Stimulated activated CD4-positive, alpha-beta T cell treated with anti-CD3 and anti-CD28 coated beads, Interleukin-15, amount 100 ng/mL, for 1 hour (primary cell): ENCODE data around the gene HDAC4.

ENCODE experiments used
- DNase-seq, 2 donors: peaks; one replicate each; pipeline ENCODE4 v3.0.0-alpha.2; 2020; ENCODE audit warnings: low read depth in 1 of 2, low spot score in 1 of 2

HDAC4 gene

GRCh38 chr2:239192975-239193374 is 207.8 kb downstream of the HDAC4 start:
- no peak for DNase-seq

DNA sequence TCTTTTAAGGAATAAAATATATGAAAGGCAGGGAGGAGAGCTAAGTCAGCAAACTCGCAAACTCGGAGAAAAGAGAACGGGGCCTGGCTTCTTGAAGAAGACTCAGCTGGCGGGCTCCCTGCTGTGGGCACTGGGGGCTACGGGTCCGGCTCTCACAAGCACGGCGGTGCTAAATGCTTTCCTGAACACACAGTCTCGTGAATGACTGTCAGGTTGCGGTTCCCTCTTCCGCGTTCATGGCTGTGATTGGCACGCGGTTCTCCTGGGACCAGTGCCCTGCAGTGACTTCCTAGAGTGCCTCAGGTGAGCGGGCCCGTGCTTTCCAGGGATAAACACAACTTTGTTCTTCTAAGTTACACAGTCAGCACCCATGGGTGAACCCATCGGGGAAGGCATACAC is 208.4 kb downstream of the HDAC4 start:
- DNase-seq: no peak

- DNase-seq: no peak
These were observed 209.6 kb downstream of the HDAC4 start for GRCh38 chr2:239190921-239191885.

DNA sequence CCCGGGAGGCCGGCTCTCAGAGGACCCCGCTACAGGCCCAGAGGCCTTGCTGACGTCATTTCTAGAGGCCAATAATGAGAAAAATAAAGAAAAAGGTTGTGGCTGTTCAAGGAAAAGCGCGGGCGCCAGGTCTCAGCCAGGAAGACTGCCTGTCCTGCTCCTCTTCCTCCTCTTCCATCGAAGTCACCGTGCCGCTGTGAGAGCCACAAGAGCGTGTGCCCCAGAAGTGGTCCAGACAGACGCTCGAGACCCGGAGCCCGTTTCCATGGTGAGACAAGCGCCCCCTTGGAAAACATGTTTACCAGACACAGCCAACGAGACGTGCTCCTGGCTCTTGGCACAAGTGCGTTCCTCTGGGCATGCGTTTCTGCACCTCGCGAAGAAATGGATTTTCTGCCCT is 210.5 kb downstream of the HDAC4 start:
- DNase-seq: no peak

DNA sequence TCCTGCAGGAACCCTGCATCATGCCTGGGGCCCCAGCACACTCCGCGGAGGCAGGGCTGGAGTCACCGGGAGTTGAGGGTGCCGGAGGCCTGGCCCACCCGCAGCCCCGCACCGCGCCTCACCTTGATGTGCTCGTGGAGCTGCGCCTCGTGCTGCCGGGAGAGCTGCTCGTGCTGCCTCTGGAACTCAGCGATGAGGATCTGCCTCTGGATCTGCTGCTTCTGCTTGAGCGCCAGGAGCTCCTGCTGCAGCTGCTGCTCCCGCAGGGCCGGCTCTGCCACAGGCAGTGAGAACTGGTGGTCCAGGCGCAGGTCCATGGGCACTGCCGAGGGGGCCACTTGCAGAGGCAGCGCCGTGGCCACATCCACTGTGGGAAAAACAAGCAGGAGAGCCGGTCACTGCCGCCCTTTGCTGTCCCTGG is 211.1 kb downstream of the HDAC4 start:
- no peak for DNase-seq

DNA sequence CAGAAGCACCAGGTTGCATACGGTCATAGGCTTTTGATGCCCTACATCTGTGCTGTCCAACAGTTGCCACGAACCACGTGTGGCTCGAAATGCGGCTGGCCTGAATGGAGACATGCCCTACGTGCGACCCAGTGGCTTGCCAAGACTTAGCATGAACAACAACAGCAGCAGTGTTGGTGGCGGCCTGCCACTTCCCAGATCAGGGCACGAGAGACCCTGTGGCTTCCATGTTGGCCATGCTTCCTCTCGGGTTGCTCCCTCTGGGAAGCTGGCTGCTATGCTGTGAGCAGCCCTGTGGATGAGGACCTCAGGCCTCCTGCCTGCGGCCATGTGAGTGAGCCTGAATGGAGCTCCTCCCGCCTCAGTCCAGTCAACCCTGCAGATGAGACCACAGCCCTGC is 212.3 kb downstream of the HDAC4 start:
- DNase-seq: no peak

DNA sequence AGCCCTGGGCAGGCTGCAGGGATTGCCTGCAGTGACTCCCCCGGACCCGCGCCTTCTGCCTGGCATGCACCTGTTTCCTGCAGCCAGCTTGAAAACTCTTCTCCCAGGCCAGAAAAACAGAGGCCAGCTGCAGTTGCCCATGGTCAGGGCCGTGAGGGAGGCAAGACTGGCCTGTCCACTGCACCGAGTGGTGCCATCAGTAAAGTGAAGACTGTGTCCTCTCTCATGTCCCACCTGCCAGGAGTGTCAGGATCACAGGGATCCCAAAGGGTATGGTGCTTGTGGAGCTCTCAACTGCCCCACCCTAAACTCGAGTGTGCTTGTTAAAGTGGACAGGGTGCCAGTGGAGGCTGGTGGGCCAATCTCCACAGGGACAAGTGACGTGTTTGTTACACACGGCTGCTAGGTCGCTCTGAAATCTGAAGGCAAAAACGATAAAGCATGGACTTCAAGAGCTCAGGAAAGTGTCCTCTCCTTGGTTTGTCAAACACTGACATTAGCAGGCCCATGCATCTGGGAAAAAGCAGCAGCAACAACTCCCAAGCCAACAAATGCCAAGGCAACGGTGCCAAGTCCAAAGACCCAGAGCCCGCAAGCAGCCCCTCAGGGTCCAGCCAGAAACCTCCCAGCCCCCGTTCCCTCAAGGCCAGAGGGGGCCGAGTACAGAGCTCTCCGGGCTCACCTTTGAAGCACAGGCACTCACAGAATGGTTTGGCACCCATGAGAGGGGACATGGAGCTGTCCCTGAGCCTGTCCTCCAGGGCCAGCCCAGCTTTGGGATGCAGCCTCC is 213.2 kb downstream of the HDAC4 start:
- no peak for DNase-seq

- DNase-seq: no peak
These were observed 214.1 kb downstream of the HDAC4 start for GRCh38 chr2:239186516-239187357.

GRCh38 chr2:239184968-239185903 is 215.6 kb downstream of the HDAC4 start:
- DNase-seq: no peak

- no peak for DNase-seq
These were observed 216.6 kb downstream of the HDAC4 start for GRCh38 chr2:239184179-239184578.

DNA sequence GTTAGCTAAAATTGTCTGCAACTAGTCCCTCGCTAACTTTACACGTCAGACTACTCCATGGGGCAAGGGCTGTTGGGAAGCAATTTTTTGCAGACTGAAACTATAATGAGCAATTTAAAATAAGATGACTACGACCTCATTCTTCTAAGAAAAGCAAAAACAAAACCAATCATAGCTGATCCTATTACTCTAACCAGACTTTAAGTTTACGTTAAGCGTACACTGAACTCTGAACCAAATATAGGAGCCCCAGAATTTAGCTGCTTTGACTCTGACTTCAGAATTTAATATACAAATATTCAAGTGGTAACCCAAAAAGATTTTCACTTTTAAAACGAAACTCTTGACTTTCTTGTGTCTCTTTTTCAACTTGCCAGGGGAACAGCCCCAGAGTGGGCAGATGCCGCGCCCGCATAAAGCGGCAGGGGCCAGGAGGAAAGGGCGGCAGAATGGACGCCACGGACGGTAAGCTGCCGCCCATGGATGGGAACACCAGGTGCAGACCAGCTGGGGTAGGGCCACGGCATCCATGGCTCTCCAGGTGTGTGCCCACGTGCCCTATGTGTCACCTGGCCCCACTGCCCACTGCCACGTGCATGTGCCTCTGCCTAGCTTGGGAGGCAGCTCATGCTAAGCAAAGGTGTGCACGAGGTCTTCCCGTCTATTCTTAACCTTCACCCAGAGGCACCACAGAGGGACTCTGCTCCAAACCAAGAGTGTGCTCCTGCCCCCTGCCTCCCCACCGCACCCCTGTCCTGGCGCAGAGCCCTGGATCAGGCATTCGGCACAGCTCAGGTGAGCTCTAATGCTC is 217.6 kb downstream of the HDAC4 start:
- DNase-seq: no peak

DNA sequence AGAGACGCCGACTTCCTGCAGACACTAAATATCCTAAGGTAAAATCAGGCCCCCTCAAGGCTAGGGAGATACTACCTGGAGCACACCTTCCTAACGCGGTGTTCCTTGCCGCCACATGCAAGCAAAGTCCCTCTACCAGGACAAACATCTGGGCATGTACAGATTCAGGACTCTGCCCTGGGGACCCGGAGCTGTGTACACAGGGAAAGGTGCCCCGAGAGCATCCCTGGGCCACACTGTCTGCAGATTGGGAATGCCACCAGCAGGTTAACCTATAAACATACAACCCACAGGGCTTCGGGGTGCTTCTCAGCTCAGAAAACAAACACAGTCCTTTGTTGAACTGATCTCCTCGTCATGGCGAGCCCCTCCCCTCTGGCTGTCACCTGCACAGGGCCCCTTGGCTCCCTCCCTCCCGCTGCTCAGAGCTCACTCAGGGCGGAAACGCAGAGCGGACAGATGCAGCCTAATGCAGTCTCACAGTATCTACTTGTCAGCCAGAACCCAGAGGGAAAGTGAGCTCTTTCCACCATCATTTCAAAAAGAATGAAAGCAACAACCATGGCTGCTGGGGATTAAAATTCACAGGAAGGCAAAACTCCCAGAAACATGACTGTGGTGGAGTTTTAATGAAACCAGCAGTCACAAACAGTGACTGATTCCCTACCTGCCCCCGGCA is 218.8 kb downstream of the HDAC4 start:
- no peak for DNase-seq

DNA sequence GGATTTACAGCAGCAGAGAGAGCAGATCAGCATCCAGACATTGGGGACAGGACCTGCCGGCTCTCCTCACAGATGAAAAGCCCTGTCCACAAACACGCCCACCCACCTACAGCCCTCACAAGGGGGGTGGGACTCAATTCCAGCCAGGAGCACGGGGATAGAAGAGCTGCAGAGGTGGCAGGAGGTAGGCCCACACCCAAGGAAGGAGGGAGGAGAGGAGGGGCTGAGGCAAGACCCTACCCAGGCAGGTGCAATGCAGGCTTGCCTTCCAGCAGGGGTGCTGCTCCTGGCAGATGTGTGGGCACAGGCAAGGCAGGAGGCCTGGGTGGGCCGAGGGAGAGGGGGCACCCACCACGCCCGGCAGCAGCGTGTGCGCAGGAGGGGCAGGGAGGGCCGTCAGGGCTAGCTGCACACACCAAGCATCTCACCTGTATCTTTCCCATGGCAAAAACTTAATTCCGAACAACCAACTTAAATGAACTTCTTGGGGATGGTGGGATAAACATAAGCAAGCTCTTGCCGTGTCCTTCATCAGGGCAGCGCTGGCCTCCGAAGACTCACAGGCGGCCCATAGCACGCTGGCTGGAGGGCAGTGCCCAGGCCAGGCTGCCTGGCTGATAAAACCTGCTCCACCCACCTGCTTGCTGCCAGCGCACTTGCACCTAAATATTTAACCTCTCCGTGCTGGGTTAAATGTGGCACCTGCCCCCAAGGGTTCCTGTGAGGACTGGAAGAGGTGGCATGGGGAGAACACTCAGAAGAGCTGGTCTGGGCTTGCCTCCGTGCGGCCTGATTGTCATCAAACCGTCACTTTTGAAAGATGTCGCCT is 219.5 kb downstream of the HDAC4 start:
- DNase-seq: no peak

GRCh38 chr2:239180526-239181073 is 220.2 kb downstream of the HDAC4 start:
- no peak for DNase-seq

DNA sequence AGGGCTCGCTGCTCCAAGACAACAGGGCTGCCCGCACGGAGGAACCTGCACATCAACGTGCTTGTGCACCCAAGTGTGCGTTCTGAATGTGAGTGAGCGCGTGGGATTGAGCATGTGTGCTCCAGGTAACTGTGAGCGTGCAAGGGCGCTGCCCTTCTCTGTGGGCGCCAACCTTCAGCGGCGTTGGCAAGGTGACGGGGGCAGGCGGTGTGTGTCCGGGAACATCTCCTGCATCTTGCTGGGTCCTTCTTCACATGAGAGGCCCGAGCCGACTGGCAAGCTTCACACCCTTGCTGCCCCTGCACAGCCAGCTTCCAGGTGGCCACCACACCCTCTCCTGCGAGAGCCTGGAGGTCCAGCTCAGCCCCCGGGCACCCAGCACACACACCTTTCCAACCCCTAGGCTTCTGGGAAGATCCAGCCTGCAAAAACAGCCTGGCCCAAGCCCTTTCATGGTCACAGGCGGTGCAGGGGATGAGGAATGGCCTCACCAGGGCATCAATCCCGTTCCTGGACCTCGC is 220.9 kb downstream of the HDAC4 start:
- DNase-seq: no peak

DNA sequence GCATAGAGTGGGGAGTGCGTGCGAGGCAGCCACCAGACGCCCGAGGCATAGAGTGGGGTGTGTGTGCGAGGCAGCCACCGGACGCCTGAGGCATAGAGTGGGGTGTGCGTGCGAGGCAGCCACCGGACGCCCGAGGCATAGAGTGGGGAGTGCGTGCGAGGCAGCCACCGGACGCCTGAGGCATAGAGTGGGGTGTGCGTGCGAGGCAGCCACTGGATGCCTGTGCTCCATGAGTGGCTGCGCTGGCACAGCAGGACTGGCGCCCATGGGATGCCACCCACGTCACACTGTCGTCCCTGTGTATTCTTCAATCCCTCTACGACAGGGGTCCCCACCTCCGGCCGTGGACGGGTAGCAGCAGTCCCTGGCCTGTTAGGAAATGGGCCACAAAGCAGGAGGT is 221.9 kb downstream of the HDAC4 start:
- no peak for DNase-seq

DNA sequence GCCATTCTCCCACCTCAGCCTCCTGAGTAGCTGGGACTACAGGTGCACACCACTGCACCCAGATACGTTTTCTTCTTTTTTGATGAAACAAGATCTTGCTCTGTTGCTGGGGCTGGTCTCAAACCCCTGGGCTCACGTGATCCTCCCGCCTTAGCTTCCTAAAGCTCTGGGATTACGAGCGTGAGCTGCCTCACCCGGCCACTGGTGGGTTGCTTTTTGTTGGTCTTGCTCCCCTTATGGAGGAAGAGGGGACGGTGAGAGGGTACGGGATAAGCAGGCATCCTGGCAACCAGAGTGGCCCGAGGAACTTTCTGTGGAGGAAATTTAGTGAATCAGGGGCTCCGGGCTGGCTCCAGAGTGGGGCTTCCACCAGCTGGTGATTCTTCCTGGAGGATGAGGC is 222.3 kb downstream of the HDAC4 start:
- DNase-seq: no peak
